DND-41 (cell line): ENCODE results near the gene EPB41L2.

Experiments
- ATAC-seq: fragments of 200-7000 bp; cut with Tn5 transposase; 3 replicates; pipeline ENCODE4 v1.9.1; 2021; ENCODE audit warnings: low read depth; ENCODE audit not compliant: insufficient read depth
- DNase-seq: peaks from one replicate; pipeline ENCODE4 v3.0.0-alpha.2; 2020
- H2AFZ ChIP-seq: 2 replicates; pipeline ENCODE4 v1.6.0; 2012; ENCODE audit warnings: low read depth, low read length
- H3K27ac ChIP-seq: 2 replicates; pipeline ENCODE4 v1.5.1; 2012; ENCODE audit warnings: low read length, inconsistent platforms
- H3K27me3 ChIP-seq: fragments of 200-600 bp; sonication (generic); 2 replicates; pipeline ENCODE4 v1.6.0; 2012; ENCODE audit warnings: low read length, mild to moderate bottlenecking, inconsistent platforms; ENCODE audit not compliant: insufficient read depth, poor library complexity
- H3K36me3 ChIP-seq: 2 replicates; pipeline ENCODE4 v1.5.1; 2012; ENCODE audit warnings: low read length, inconsistent platforms; ENCODE audit not compliant: insufficient read depth
- H3K4me1 ChIP-seq: 2 replicates; pipeline ENCODE4 v1.5.1; 2012; ENCODE audit warnings: mild to moderate bottlenecking, low read length; ENCODE audit not compliant: insufficient read depth
- H3K4me2 ChIP-seq: 2 replicates; pipeline ENCODE4 v1.6.0; 2012; ENCODE audit warnings: mild to moderate bottlenecking, moderate library complexity, low read length, inconsistent platforms; ENCODE audit not compliant: insufficient read depth
- H3K4me3 ChIP-seq, 2 experiments: fragments of 200-600 bp in 1 of 2; shearing (Covaris generic) in 1 of 2; 2 replicates each; pipeline ENCODE4 v1.5.1; 2012 to 2016; ENCODE audit warnings: inconsistent platforms in 2 of 2, low read length in 2 of 2, mild to moderate bottlenecking in 2 of 2, low read depth in 1 of 2, moderate library complexity in 1 of 2
- H3K79me2 ChIP-seq: 2 replicates; pipeline ENCODE4 v1.6.0; 2012; ENCODE audit warnings: low read length, inconsistent platforms; ENCODE audit not compliant: insufficient read depth
- H3K9ac ChIP-seq: 2 replicates; pipeline ENCODE4 v1.6.0; 2012; ENCODE audit warnings: low read depth, mild to moderate bottlenecking, inconsistent platforms, low read length, moderate library complexity
- H3K9me3 ChIP-seq: 2 replicates; pipeline ENCODE4 v1.5.1; 2012; ENCODE audit warnings: low read length, moderate library complexity, mild to moderate bottlenecking, inconsistent platforms; ENCODE audit not compliant: insufficient read depth, severe bottlenecking
- H4K20me1 ChIP-seq: 2 replicates; pipeline ENCODE4 v1.6.0; 2012; ENCODE audit warnings: low read length; ENCODE audit not compliant: insufficient read depth
- EZH2 ChIP-seq: IDR thresholded peaks from 3 replicates; pipeline ENCODE4 v1.6.1; 2012; ENCODE audit warnings: borderline replicate concordance, low read depth, mild to moderate bottlenecking, moderate library complexity, low read length, inconsistent platforms; ENCODE audit not compliant: severe bottlenecking
- TF ChIP-seq, protein P1 (sequence below): IDR thresholded peaks from 2 replicates; pipeline ENCODE4 v1.5.1; 2012; ENCODE audit warnings: borderline replicate concordance, low read length, moderate library complexity, mild to moderate bottlenecking; ENCODE audit not compliant: poor library complexity, severe bottlenecking; ENCODE audit errors: extremely low read depth

Gene EPB41L2

DNA sequence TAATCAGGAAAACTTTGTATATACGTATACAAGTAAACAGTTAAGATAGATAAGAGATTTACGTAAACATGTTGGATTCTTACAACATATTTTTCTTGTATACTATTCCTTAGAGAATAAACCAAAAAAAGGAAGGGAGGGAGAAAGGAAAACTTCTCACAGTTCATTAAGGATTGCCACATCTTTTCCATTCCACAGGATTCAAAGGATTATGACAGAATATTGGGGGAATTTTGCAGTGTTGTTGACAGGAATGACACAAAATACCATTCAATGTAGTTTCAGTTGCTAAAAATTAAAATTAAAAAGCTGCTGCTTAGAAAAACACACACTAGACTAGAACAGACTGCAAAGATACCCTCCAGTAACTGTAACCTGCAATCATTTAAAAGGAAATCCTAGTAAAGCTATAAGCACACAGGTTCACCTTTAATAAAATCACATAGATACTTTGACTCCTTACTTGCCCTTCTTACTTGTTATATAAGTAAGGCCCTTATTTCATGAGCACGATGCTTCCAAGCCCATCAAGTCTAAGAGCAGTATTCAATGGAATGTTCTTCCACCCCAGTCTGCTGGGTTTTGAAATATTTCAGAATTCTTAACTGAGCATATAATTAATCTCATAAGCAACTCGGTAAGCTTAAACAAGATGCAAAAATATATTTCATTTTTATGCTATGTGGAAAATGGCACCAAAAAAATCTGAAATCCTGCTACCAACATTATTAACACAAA is 128.0 kb downstream of the EPB41L2 start:
- TF ChIP-seq, protein P1, sequence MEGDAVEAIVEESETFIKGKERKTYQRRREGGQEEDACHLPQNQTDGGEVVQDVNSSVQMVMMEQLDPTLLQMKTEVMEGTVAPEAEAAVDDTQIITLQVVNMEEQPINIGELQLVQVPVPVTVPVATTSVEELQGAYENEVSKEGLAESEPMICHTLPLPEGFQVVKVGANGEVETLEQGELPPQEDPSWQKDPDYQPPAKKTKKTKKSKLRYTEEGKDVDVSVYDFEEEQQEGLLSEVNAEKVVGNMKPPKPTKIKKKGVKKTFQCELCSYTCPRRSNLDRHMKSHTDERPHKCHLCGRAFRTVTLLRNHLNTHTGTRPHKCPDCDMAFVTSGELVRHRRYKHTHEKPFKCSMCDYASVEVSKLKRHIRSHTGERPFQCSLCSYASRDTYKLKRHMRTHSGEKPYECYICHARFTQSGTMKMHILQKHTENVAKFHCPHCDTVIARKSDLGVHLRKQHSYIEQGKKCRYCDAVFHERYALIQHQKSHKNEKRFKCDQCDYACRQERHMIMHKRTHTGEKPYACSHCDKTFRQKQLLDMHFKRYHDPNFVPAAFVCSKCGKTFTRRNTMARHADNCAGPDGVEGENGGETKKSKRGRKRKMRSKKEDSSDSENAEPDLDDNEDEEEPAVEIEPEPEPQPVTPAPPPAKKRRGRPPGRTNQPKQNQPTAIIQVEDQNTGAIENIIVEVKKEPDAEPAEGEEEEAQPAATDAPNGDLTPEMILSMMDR, result no peak
- ATAC-seq (no peak), DNase-seq (no peak)
- Histone ChIP-seq H3K27ac (no peak overlapping the region), H4K20me1 (no peaks in the 10 kb centered on the region), H3K9ac (no peak overlapping the region), H3K36me3 (no peaks in the 10 kb centered on the region), H3K79me2 (peaks cover 10% of the 10 kb centered on the region; the same call in 1 of the 2 replicates), H2AFZ (no peak overlapping the region), H3K4me3 (no peak overlapping the region), H3K9me3 (peaks cover 3% of the 10 kb centered on the region), H3K4me2 (no peak overlapping the region), H3K27me3 (no peaks in the 10 kb centered on the region), H3K4me1 (no peaks in the 10 kb centered on the region)

DNA sequence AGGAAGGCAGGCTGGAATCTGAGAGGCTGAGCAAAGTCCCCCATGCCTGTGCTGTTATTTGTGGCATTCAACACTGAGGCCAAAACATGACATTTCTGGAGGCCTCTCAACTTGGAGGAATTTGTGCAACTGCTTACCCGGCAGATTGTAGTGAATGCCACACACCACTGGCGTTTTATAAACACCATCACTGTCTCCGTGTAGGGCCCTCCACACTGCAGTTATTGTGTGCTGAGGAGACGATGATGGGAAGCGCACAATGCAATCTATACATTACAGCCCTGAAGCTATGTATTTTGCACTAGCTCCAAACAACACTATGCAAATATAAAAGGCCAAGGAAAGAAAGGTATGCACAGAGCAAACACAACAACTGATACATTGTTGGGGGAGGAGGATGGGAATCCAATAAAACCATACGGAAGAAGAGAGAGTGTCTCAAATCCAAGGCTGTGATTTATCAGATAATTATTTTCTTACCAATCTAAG is 129.3 kb downstream of the EPB41L2 start:
- H3K9me3 ChIP-seq, result peaks cover 3% of the 10 kb centered on the region
- H3K36me3 ChIP-seq, result no peaks in the 10 kb centered on the region
- DNase-seq (no peak), ATAC-seq (no peak)
- no peaks in the 10 kb centered on the region for H3K27me3 ChIP-seq
- H3K27ac ChIP-seq, result no peak overlapping the region
- no peak for TF ChIP-seq EZH2
- TF ChIP-seq, protein P1, result no peak
- H3K4me2 ChIP-seq, result no peak overlapping the region
- no peaks in the 10 kb centered on the region for H3K4me1 ChIP-seq
- H3K79me2 ChIP-seq, result peaks cover 17% of the 10 kb centered on the region; the same call in 1 of the 2 replicates
- H4K20me1 ChIP-seq, result no peaks in the 10 kb centered on the region
- no peak overlapping the region for H2AFZ ChIP-seq
- H3K4me3 ChIP-seq, result no peak overlapping the region
- H3K9ac ChIP-seq, result no peak overlapping the region

DNA sequence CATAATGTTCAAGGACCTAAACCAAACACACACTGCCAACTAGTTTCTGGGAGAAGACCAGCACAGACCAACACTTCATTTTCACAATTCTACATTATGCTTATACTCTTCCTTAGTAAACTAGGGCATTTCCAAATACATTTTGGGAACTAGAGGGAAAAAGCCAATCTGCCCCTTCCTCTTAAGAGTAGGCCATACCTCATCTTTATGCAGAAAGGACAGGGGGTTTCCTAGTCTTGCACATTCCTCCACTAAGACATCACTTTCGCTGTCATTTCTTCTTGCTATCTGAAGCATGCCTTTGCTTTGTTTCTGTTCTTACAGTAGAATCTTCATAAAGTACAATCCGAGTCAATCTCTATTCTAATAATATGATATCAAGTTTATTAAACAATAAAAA is 130.1 kb downstream of the EPB41L2 start:
- Histone ChIP-seq H3K4me3 (no peak overlapping the region), H3K4me2 (no peak overlapping the region), H2AFZ (no peak overlapping the region), H3K27ac (no peak overlapping the region), H3K9ac (no peak overlapping the region), H3K9me3 (peaks cover 3% of the 10 kb centered on the region), H3K36me3 (no peaks in the 10 kb centered on the region), H3K27me3 (no peaks in the 10 kb centered on the region), H3K4me1 (no peaks in the 10 kb centered on the region), H4K20me1 (no peaks in the 10 kb centered on the region), H3K79me2 (peaks cover 20% of the 10 kb centered on the region; the same call in 1 of the 2 replicates)
- TF ChIP-seq, protein P1, result no peak
- TF ChIP-seq EZH2, result no peak
- DNase-seq (no peak), ATAC-seq (no peak)

DNA sequence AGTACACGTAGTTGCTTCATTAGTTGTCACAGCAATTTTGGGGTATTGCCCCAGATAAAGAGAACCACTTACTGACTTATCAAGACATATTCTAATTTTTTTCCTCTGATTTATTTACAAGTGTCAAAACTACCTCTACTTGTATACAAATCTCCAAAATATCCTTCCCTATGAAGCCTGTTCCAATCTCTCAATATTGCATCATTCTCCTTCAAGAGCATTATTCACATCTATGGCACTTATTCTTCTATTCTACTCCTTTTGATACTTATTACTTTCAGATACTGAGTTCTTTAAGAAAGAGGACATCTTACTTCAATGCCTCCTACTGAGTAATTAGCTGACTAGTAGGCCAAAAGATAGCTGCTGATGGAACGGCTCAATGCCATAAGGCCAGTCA is 130.6 kb downstream of the EPB41L2 start:
- H3K4me2 ChIP-seq, result no peak overlapping the region
- peaks cover 3% of the 10 kb centered on the region for H3K9me3 ChIP-seq
- H3K36me3 ChIP-seq, result no peaks in the 10 kb centered on the region
- peaks cover 20% of the 10 kb centered on the region; the same call in 1 of the 2 replicates for H3K79me2 ChIP-seq
- H3K27me3 ChIP-seq, result no peaks in the 10 kb centered on the region
- no peaks in the 10 kb centered on the region for H4K20me1 ChIP-seq
- H3K27ac ChIP-seq, result no peak overlapping the region
- TF ChIP-seq, protein P1, result no peak
- no peak for TF ChIP-seq EZH2
- H3K4me1 ChIP-seq, result no peaks in the 10 kb centered on the region
- H3K4me3 ChIP-seq, result no peak overlapping the region
- no peak overlapping the region for H3K9ac ChIP-seq
- no peak overlapping the region for H2AFZ ChIP-seq
- ATAC-seq (no peak), DNase-seq (no peak)
